Neural cell (in vitro differentiated cells): ENCODE measurements around the gene OTUD3. TPM values are rescaled to one million over a fixed set of nuclear protein-coding genes. Genes with fewer than 3 reads are reported as not detected.

Experiments
- H2AFZ ChIP-seq: fragments of 200-600, 300-800 bp; sonication (generic), shearing (Covaris generic); 2 replicates; pipeline ENCODE4 v1.6.0; 2014; ENCODE audit warnings: low read depth, mild to moderate bottlenecking, antibody characterized with exemption, low read length, moderate library complexity
- H3F3A ChIP-seq: fragments of 200-600 bp; shearing (Covaris generic); 2 replicates; pipeline ENCODE4 v1.6.1; 2016; ENCODE audit warnings: mild to moderate bottlenecking, moderate library complexity, mixed read lengths, antibody characterized with exemption, low read length; ENCODE audit not compliant: insufficient read depth, poor library complexity, severe bottlenecking
- H3K27ac ChIP-seq: fragments of 200-600, 300-800 bp; sonication (generic), shearing (Covaris generic); 2 replicates; pipeline ENCODE4 v1.5.1; 2014; ENCODE audit warnings: mild to moderate bottlenecking, low read length, moderate library complexity
- H3K27me3 ChIP-seq: fragments of 300-800, 200-600 bp; sonication (generic), shearing (Covaris generic); 2 replicates; pipeline ENCODE4 v1.6.0; 2014; ENCODE audit warnings: mild to moderate bottlenecking, low read depth, low read length, moderate library complexity; ENCODE audit not compliant: insufficient read depth
- H3K36me3 ChIP-seq: fragments of 300-800, 200-600 bp; sonication (generic), shearing (Covaris generic); 2 replicates; pipeline ENCODE4 v1.5.1; 2014; ENCODE audit warnings: mild to moderate bottlenecking, antibody characterized with exemption, low read length, moderate library complexity; ENCODE audit not compliant: insufficient read depth
- H3K4me2 ChIP-seq: fragments of 300-800, 200-600 bp; sonication (generic), shearing (Covaris generic); 2 replicates; pipeline ENCODE4 v1.6.0; 2014; ENCODE audit warnings: mild to moderate bottlenecking, low read length
- H3K4me3 ChIP-seq: fragments of 300-800, 200-600 bp; sonication (generic), shearing (Covaris generic); 2 replicates; pipeline ENCODE4 v1.5.1; 2014; ENCODE audit warnings: mild to moderate bottlenecking, low read length, moderate library complexity
- H3K79me2 ChIP-seq: fragments of 200-600 bp; shearing (Covaris generic); replicated peaks from 2 replicates; pipeline ENCODE4 v1.6.0; 2014; ENCODE audit warnings: mild to moderate bottlenecking, low read length, moderate library complexity; ENCODE audit not compliant: insufficient read depth
- H3K9ac ChIP-seq: fragments of 300-800, 200-600 bp; sonication (generic), shearing (Covaris generic); 2 replicates; pipeline ENCODE4 v1.6.1; 2016; ENCODE audit warnings: mild to moderate bottlenecking, low read length, mixed read lengths
- H3K9me2 ChIP-seq: fragments of 200-600 bp; shearing (Covaris generic); 2 replicates; pipeline ENCODE4 v1.6.1; 2016; ENCODE audit warnings: mild to moderate bottlenecking, low read length, mixed read lengths; ENCODE audit not compliant: insufficient read depth
- H3K9me3 ChIP-seq: fragments of 200-600, 300-800 bp; sonication (generic), shearing (Covaris generic); 2 replicates; pipeline ENCODE4 v1.6.1; 2016; ENCODE audit warnings: mild to moderate bottlenecking, mixed run types, low read length, moderate library complexity, mixed read lengths
- H4K20me1 ChIP-seq: fragments of 200-600 bp; shearing (Covaris generic); 2 replicates; pipeline ENCODE4 v1.6.1; 2016; ENCODE audit warnings: mild to moderate bottlenecking, mixed run types; ENCODE audit not compliant: insufficient read depth
- CTCF ChIP-seq: fragments of 450-650 bp; IDR thresholded peaks from 2 replicates; pipeline ENCODE4 v1.5.1; 2014; ENCODE audit warnings: antibody characterized with exemption, mild to moderate bottlenecking, moderate library complexity; ENCODE audit not compliant: poor library complexity, severe bottlenecking
- EP300 ChIP-seq: fragments of 450-650 bp; conservative IDR thresholded peaks from 2 replicates; pipeline ENCODE4 v1.6.1; 2014; ENCODE audit warnings: antibody characterized with exemption, mild to moderate bottlenecking, moderate library complexity; ENCODE audit not compliant: poor library complexity, severe bottlenecking
- EZH2 ChIP-seq: fragments of 200-600, 300-800 bp; shearing (Covaris generic), sonication (generic); IDR thresholded peaks from 2 replicates; pipeline ENCODE4 v1.6.1; 2014; ENCODE audit warnings: antibody characterized with exemption, low read length, borderline replicate concordance, mild to moderate bottlenecking; ENCODE audit not compliant: insufficient read depth, poor library complexity, severe bottlenecking
- RAD21 ChIP-seq: fragments of 450-650 bp; conservative IDR thresholded peaks from 2 replicates; pipeline ENCODE4 v1.6.1; 2014; ENCODE audit warnings: antibody characterized with exemption, mild to moderate bottlenecking, moderate library complexity
- REST ChIP-seq: IDR thresholded peaks from 2 replicates; pipeline ENCODE4 v1.6.1; 2012; ENCODE audit warnings: borderline replicate concordance
- SMC3 ChIP-seq: fragments of 450-650 bp; conservative IDR thresholded peaks from 2 replicates; pipeline ENCODE4 v1.6.1; 2014; ENCODE audit warnings: antibody characterized with exemption, mild to moderate bottlenecking, moderate library complexity; ENCODE audit not compliant: poor library complexity
- TAF1 ChIP-seq: IDR thresholded peaks from 2 replicates; pipeline ENCODE4 v1.6.1; 2012; ENCODE audit warnings: low read depth
- polyA plus RNA-seq: library from polyadenylated mRNA; depleted of rRNA; stranded (reverse); fragments of >200 nt; gene quantifications from 2 replicates; pipeline ENCODE4 v1.2.3, GENCODE V29; 2014

Gene OTUD3
- polyA plus RNA-seq, 1 donor from 2014 or later, result 24.0 TPM

- H3K36me3 ChIP-seq, result no peaks in the 10 kb centered on the region
- H3K9ac ChIP-seq, result no peak overlapping the region
- H3K79me2 ChIP-seq, result no peaks in the 10 kb centered on the region
- H3K4me3 ChIP-seq, result no peak overlapping the region
- no peak overlapping the region for H3K4me2 ChIP-seq
- TF ChIP-seq REST, result no peak
- no peak for TF ChIP-seq TAF1
- TF ChIP-seq EP300, result no peak
- TF ChIP-seq CTCF, result no peak
- TF ChIP-seq RAD21, result no peak
- TF ChIP-seq SMC3, result no peak
- TF ChIP-seq EZH2, result no peak
- H3K27me3 ChIP-seq, result no peaks in the 10 kb centered on the region
- no peaks in the 10 kb centered on the region for H3F3A ChIP-seq
- H3K9me2 ChIP-seq, result no peaks in the 10 kb centered on the region
- H3K27ac ChIP-seq, result no peak overlapping the region
- no peak overlapping the region for H2AFZ ChIP-seq
- no peaks in the 10 kb centered on the region for H3K9me3 ChIP-seq
- H4K20me1 ChIP-seq, result no peaks in the 10 kb centered on the region
Measured at GRCh38 chr1:19837866-19838265, 44.3 kb upstream of the OTUD3 start.

GRCh38 chr1:19840228-19840627, 42.0 kb upstream of the OTUD3 start:
- no peaks in the 10 kb centered on the region for H3K79me2 ChIP-seq
- H3K36me3 ChIP-seq, result no peaks in the 10 kb centered on the region
- H3K9ac ChIP-seq, result no peak overlapping the region
- no peak overlapping the region for H3K4me2 ChIP-seq
- H2AFZ ChIP-seq, result no peak overlapping the region
- H3K27ac ChIP-seq, result no peak overlapping the region
- no peak for TF ChIP-seq TAF1
- TF ChIP-seq RAD21, result no peak
- no peak for TF ChIP-seq REST
- H3K4me3 ChIP-seq, result no peak overlapping the region
- H4K20me1 ChIP-seq, result no peaks in the 10 kb centered on the region
- H3K9me3 ChIP-seq, result no peaks in the 10 kb centered on the region
- H3K9me2 ChIP-seq, result no peaks in the 10 kb centered on the region
- no peaks in the 10 kb centered on the region for H3K27me3 ChIP-seq
- no peaks in the 10 kb centered on the region for H3F3A ChIP-seq
